K562 (cell line): ENCODE results near the gene RHEBL1.

Experiments used
- BCL6 ChIP-seq: fragments of 250-450 bp; sonication (Bioruptor Pico); IDR thresholded peaks from 2 replicates; pipeline ENCODE4 v1.4.0; 2020
- CREB3L1 ChIP-seq: fragments of 450-650 bp; IDR thresholded peaks from 2 replicates; pipeline ENCODE4 v1.6.1; 2014; ENCODE audit warnings: low read depth, mild to moderate bottlenecking, moderate library complexity, borderline replicate concordance
- CTCF ChIP-seq, 3 experiments: IDR thresholded peaks in 2 of 3; conservative IDR thresholded peaks in 1 of 3; 2 replicates each; pipeline ENCODE4 v1.5.1; 2011 to 2012; ENCODE audit warnings: low read length in 3 of 3, mild to moderate bottlenecking in 3 of 3, control low read depth in 2 of 3, improper control_type of control experiment in 1 of 3, inconsistent platforms in 1 of 3, low read depth in 1 of 3, mixed read lengths in 1 of 3, moderate library complexity in 1 of 3; ENCODE audit not compliant: insufficient read depth in 2 of 3
- ERF ChIP-seq: fragments of 450-650 bp; formaldehyde crosslinking; IDR thresholded peaks from 2 replicates; pipeline ENCODE4 v1.4.0; 2020; ENCODE audit warnings: mild to moderate bottlenecking, mixed read lengths
- FIP1L1 ChIP-seq: fragments of 200-400 bp; formaldehyde crosslinking; IDR thresholded peaks from 2 replicates; pipeline ENCODE4 v1.6.1; 2018; ENCODE audit warnings: mild to moderate bottlenecking, low read depth, low read length; ENCODE audit not compliant: poor library complexity, severe bottlenecking
- GTF2F1 ChIP-seq: IDR thresholded peaks from 2 replicates; pipeline ENCODE4 v1.6.1; 2011; ENCODE audit warnings: low read depth, low read length, improper control_type of control experiment
- NR4A1 ChIP-seq, 2 experiments: fragments of 250-450 bp in 1 of 2; fragments of 450-650 bp in 1 of 2; sonication (Bioruptor Pico) in 1 of 2; IDR thresholded peaks; 2 replicates each; pipeline versions ENCODE4 v1.4.0 to v1.6.1; 2016 to 2020; ENCODE audit warnings: mild to moderate bottlenecking in 2 of 2, missing compliant biosample characterization in 1 of 2, missing genetic modification characterization in 1 of 2, moderate library complexity in 1 of 2
- NUFIP1 ChIP-seq: fragments of 450-650 bp; IDR thresholded peaks from 2 replicates; pipeline ENCODE4 v1.6.1; 2018; ENCODE audit not compliant: partially characterized antibody
- PHF8 ChIP-seq: fragments of 200-600 bp; sonication (generic); IDR thresholded peaks from 2 replicates; pipeline ENCODE4 v1.6.1; 2012; ENCODE audit warnings: mixed run types, mild to moderate bottlenecking, inconsistent platforms, low read length, moderate library complexity, borderline replicate concordance
- POLR2A ChIP-seq: fragments of 450-650 bp; conservative IDR thresholded peaks from 2 replicates; pipeline ENCODE4 v1.6.1; 2016
- RUNX1 ChIP-seq: sonication (generic); IDR thresholded peaks from 2 replicates; pipeline ENCODE4 v1.6.1; 2016; ENCODE audit warnings: antibody characterized with exemption, low read depth
- USF2 ChIP-seq: sonication (generic); formaldehyde crosslinking; IDR thresholded peaks from 2 replicates; pipeline ENCODE4 v1.5.0; 2020; ENCODE audit warnings: missing genetic modification reagents
- ZNF586 ChIP-seq: fragments of 450-650 bp; formaldehyde crosslinking; conservative IDR thresholded peaks from 2 replicates; pipeline ENCODE4 v1.4.0; 2020; ENCODE audit warnings: mild to moderate bottlenecking, moderate library complexity
- ZNF785 ChIP-seq: fragments of 250-450 bp; sonication (Bioruptor Pico); IDR thresholded peaks from 2 replicates; pipeline ENCODE4 v1.4.0; 2020; ENCODE audit warnings: mild to moderate bottlenecking

- TF ChIP-seq CTCF (IDR thresholded peaks at IDR 0.05 in 2 of 3, conservative IDR thresholded peaks at IDR 0.05 in 1 of 3; ENCODE audit: insufficient read depth in 2 of 3, low read depth in 1 of 3, low read length in 3 of 3) (no peak), POLR2A (no peak), CREB3L1 (no peak), PHF8 (no peak), ERF (CRISPR knock-in tag) (no peak), ZNF785 (CRISPR knock-in tag) (no peak), RUNX1 (no peak), NR4A1 (CRISPR knock-in tag; IDR thresholded peaks at IDR 0.05) (no peak), NR4A1 (tag; IDR thresholded peaks at IDR 0.05) (no peak), FIP1L1 (no peak), USF2 (CRISPR knock-in tag) (no peak), NUFIP1 (no peak), GTF2F1 (no peak), BCL6 (no peak), ZNF586 (CRISPR knock-in tag) (no peak)
Measured at GRCh38 chr12:49054096-49054495, 15.7 kb downstream of the RHEBL1 start.
